NT2/D1 (cell line): ENCODE data around the gene TENM4.

Source experiments
- DNase-seq: peaks from one replicate; pipeline ENCODE4 v3.0.0-alpha.2; 2011; ENCODE audit warnings: low read depth, low spot score
- H3K27me3 ChIP-seq: 2 replicates; pipeline ENCODE4 v1.6.0; 2011; ENCODE audit warnings: mild to moderate bottlenecking; ENCODE audit not compliant: insufficient read length, insufficient read depth
- H3K36me3 ChIP-seq: 2 replicates; pipeline ENCODE4 v1.6.1; 2011; ENCODE audit warnings: mild to moderate bottlenecking, low read length, mixed read lengths; ENCODE audit not compliant: insufficient read depth, insufficient read length
- H3K4me1 ChIP-seq: 2 replicates; pipeline ENCODE4 v1.5.1; 2011; ENCODE audit not compliant: insufficient read depth, insufficient read length
- H3K4me3 ChIP-seq: 2 replicates; pipeline ENCODE4 v1.5.1; 2011; ENCODE audit warnings: low read depth; ENCODE audit not compliant: insufficient read length
- H3K9ac ChIP-seq: 2 replicates; pipeline ENCODE4 v1.6.0; 2011; ENCODE audit warnings: low read depth; ENCODE audit not compliant: insufficient read length
- H3K9me3 ChIP-seq: 2 replicates; pipeline ENCODE4 v1.5.1; 2011; ENCODE audit warnings: mild to moderate bottlenecking, low read length; ENCODE audit not compliant: insufficient read depth
- SUZ12 ChIP-seq: IDR thresholded peaks from 2 replicates; pipeline ENCODE4 v1.6.1; 2011; ENCODE audit not compliant: insufficient read length, insufficient read depth; ENCODE audit errors: extremely low read depth
- YY1 ChIP-seq: IDR thresholded peaks from 2 replicates; pipeline ENCODE4 v1.6.1; 2011; ENCODE audit not compliant: insufficient read length, insufficient read depth
- ZNF274 ChIP-seq: IDR thresholded peaks from 2 replicates; pipeline ENCODE4 v1.6.1; 2011; ENCODE audit warnings: mild to moderate bottlenecking, low read depth, low read length

The TENM4 gene

DNA sequence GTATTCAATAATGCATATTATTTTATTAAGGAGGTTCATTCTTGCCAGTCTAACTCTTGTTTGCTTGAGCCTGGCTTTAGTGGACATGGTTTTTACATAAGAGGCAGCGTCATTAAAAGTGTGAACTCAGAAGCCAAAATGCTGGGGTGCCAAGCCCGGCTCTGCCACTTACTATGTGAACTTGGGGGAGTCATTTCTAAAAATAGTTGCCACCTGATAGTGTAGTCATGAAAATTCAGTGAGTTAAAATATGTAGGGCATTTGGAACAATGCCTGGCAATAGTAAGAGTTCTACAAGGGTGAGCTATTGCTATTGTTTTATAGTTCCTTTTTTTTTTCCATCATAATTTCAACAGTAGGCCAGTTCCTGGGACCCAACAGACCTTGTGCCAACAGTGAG lies 49.9 kb downstream of the TENM4 start:
- DNase-seq: no peak
- Histone ChIP-seq H3K27me3 (no peaks in the 10 kb centered on the region), H3K4me1 (peaks cover 4% of the 10 kb centered on the region), H3K9ac (no peak overlapping the region), H3K36me3 (no peaks in the 10 kb centered on the region), H3K4me3 (no peak overlapping the region), H3K9me3 (no peaks in the 10 kb centered on the region)
- no peak for TF ChIP-seq ZNF274

DNA sequence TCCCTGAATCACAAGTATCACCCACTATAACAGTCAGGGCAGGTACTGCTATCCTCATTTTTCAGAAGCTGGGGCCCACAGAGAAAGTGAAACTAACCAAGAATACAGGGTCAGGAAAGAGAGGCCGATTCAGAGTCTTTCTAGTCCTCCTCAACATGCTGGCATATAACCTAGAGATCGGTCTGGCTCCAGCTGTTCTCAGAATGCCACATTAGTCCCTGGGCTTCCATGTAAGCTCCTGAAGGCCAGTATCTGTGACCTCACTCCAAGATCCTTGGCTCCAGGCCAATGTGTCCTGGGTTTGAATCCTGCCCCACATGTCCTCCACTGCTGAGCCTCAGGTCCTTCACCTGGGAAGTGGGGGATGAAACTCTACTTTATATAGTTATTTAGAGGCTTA lies 50.4 kb downstream of the TENM4 start:
- no peaks in the 10 kb centered on the region for H3K27me3 ChIP-seq
- no peak overlapping the region for H3K4me3 ChIP-seq
- no peaks in the 10 kb centered on the region for H3K9me3 ChIP-seq
- TF ChIP-seq YY1 (no peak), ZNF274 (no peak), SUZ12 (no peak)
- H3K36me3 ChIP-seq: no peaks in the 10 kb centered on the region
- H3K4me1 ChIP-seq: peaks cover 4% of the 10 kb centered on the region
- no peak for DNase-seq
- no peak overlapping the region for H3K9ac ChIP-seq

DNA sequence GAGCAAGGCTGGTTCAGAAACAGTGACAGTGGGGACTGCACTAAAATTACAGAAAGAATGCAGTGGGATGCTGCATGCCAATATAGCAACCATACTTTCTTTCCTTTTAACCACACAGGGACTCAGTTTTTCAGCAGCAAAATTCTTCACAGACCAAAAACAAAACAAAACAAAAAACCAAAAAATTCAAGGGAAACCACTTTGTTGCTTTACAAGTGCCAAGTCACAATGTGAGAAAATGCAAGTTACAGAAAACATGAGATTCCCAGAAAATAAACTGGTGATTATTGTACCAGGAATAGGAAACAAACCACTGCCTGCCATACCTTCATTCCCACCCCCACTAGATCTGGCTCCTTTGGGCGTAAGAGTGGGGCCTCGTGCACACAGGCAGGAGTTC lies 52.6 kb downstream of the TENM4 start:
- H3K9ac ChIP-seq: no peak overlapping the region
- H3K27me3 ChIP-seq: no peaks in the 10 kb centered on the region
- H3K9me3 ChIP-seq: no peaks in the 10 kb centered on the region
- H3K4me1 ChIP-seq: peaks cover 4% of the 10 kb centered on the region
- H3K36me3 ChIP-seq: no peaks in the 10 kb centered on the region
- TF ChIP-seq SUZ12: no peak
- no peak for TF ChIP-seq ZNF274
- TF ChIP-seq YY1: no peak
- H3K4me3 ChIP-seq: no peak overlapping the region
- no peak for DNase-seq

DNA sequence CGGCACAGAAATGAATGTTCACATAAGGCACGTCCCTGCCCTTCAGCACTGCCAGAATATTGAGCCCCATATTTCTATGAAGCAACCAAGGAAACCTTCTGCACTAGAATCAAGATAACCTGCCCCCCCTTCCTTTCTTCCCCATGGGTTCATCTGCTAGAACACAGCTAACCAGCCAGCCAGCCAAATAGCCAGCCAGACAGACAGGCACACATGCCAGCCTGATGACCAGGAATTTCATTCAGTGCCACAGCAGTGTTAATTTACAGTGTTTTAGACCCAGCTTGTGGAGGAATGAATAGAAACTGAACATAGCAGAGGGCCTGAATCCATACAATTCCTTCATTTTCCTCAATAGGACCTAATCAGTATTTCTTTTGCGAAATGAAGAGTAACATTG lies 57.0 kb downstream of the TENM4 start:
- Histone ChIP-seq H3K27me3 (no peaks in the 10 kb centered on the region), H3K4me3 (no peak overlapping the region), H3K9me3 (no peaks in the 10 kb centered on the region), H3K4me1 (no peaks in the 10 kb centered on the region), H3K36me3 (no peaks in the 10 kb centered on the region), H3K9ac (no peak overlapping the region)
- DNase-seq: no peak
- TF ChIP-seq YY1 (no peak), SUZ12 (no peak), ZNF274 (no peak)

DNA sequence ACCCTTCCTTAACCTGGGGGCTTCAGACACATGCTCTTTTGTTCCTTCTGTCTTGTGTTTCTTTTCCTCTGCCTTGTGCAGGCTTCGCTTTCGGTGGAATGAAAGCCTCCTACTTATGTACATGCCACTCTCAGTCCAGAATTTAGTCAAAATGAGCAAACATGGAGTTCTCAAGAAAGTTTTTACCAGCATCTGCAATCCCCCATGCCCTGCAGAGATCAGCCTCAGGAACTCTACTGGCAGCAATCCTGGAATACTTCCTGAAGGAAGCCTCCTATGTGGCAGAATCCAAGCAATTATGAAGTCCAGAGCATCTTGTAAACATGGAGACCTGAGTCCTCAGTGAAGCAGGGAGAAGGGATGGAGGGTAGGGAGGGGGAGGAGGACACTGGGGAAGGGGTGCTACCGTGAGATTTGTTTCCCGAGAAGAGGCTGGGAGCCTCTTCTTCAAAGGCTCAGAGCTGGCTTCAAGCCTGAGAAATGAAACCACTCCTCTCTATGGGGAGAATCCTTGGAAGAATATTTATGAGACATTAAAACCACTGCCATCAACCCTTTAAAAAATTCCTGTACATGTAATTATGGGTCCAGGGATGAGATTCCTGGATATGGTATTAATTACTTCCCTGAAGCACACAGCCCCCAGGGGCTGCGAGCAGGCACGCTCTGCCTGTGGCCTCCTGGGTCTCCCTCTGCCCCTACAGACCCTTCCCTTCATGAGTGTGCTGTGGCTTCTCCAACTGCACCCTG lies 58.4 kb downstream of the TENM4 start:
- TF ChIP-seq ZNF274 (no peak), SUZ12 (no peak), YY1 (no peak)
- Histone ChIP-seq H3K9me3 (no peaks in the 10 kb centered on the region), H3K4me1 (no peaks in the 10 kb centered on the region), H3K4me3 (no peak overlapping the region), H3K9ac (no peak overlapping the region), H3K36me3 (no peaks in the 10 kb centered on the region), H3K27me3 (no peaks in the 10 kb centered on the region)
- no peak for DNase-seq

DNA sequence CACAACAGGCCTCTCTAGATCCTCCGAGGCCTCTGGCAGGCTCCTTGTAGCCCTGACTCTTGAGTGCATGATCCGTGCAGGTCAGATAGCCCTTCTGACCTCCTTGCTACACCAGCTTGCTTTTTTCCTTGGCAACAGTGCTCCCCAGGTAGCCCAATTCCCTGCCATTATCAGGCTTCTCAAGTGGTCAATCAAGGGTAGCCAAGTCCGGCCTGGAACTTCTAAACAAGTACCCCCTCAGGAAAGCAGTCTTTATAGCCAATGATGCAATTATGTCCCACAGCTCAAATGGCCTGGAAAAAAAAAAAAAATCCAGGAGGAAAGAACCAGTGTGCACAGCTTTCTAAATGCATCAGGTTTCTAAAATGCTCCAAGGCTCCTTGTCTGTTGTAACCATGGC lies 59.8 kb downstream of the TENM4 start:
- H3K4me3 ChIP-seq: no peak overlapping the region
- H3K4me1 ChIP-seq: peaks cover 8% of the 10 kb centered on the region
- DNase-seq: no peak
- peaks cover 5% of the 10 kb centered on the region for H3K27me3 ChIP-seq
- H3K9ac ChIP-seq: no peak overlapping the region
- no peaks in the 10 kb centered on the region for H3K36me3 ChIP-seq
- peaks cover 7% of the 10 kb centered on the region; the same call in 1 of the 2 replicates for H3K9me3 ChIP-seq
- TF ChIP-seq SUZ12: no peak
- TF ChIP-seq ZNF274: no peak
- no peak for TF ChIP-seq YY1

DNA sequence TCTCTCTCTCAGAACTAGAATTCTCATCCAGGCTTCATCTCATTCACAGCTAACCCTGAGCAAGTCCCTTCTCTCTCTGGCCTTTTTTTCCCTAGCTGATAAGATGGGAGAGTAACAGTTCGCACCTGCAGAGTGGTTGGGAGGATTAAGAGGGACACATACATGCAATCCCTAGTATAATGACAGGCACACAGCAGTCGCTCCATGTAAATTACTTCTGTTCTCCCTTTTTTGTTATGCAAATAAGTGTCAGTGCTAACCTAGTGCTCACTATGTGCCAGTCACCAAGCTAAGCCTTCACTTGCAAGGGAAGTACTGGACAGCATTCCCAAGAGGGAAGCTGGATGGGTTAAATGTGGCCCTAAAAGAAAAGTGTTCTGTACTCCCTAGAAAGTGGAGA lies 63.4 kb downstream of the TENM4 start:
- peaks cover 5% of the 10 kb centered on the region for H3K27me3 ChIP-seq
- no peak overlapping the region for H3K4me3 ChIP-seq
- H3K36me3 ChIP-seq: no peaks in the 10 kb centered on the region
- no peak for TF ChIP-seq ZNF274
- TF ChIP-seq SUZ12: no peak
- TF ChIP-seq YY1: no peak
- H3K9me3 ChIP-seq: peaks cover 7% of the 10 kb centered on the region; the same call in 1 of the 2 replicates
- H3K4me1 ChIP-seq: peaks cover 8% of the 10 kb centered on the region
- peak; percentile 28 for DNase-seq
- no peak overlapping the region for H3K9ac ChIP-seq
